Spleen (tissue), 11 donors: ENCODE data around the gene SLC1A2. TPM values are rescaled to one million over a fixed set of nuclear protein-coding genes. Genes with fewer than 3 reads are reported as not detected.
A peak's percentile ranks its signal among the peaks of the same experiment; 100 is the strongest.

Experiments
- DNase-seq: peaks from one replicate; pipeline ENCODE4 v3.0.0-alpha.2; 2020
- H3K27ac ChIP-seq, 8 donors: fragments of 200-600 bp; sonication (generic) in 7 of 8; 1 replicate in 4 of 8; 2 replicates in 4 of 8; pipeline versions ENCODE4 v1.5.0 to v1.8.0; 2016 to 2021; ENCODE audit warnings: inconsistent platforms in 4 of 8, mild to moderate bottlenecking in 4 of 8, moderate library complexity in 1 of 8
- H3K27me3 ChIP-seq, 7 donors: fragments of 200-600 bp; sonication (generic) in 6 of 7; replicated peaks in 1 of 7; 1 replicate in 4 of 7; 2 replicates in 3 of 7; pipeline versions ENCODE4 v1.5.0 to v1.8.0; 2016 to 2021; ENCODE audit warnings: inconsistent platforms in 3 of 7, mild to moderate bottlenecking in 1 of 7
- H3K36me3 ChIP-seq, 6 donors: fragments of 200-600 bp; sonication (generic) in 5 of 6; 1 replicate in 4 of 6; 2 replicates in 2 of 6; pipeline versions ENCODE4 v1.5.0 to v1.8.0; 2016 to 2021; ENCODE audit warnings: inconsistent platforms in 2 of 6
- H3K4me1 ChIP-seq, 6 donors: fragments of 200-600 bp; sonication (generic) in 5 of 6; 1 replicate in 3 of 6; 2 replicates in 3 of 6; pipeline versions ENCODE4 v1.5.0 to v1.8.0; 2016 to 2021; ENCODE audit warnings: inconsistent platforms in 3 of 6
- H3K4me3 ChIP-seq, 8 donors: fragments of 200-600 bp; sonication (generic) in 7 of 8; 1 replicate in 4 of 8; 2 replicates in 4 of 8; pipeline versions ENCODE4 v1.5.0 to v1.8.0; 2016 to 2021; ENCODE audit warnings: inconsistent platforms in 4 of 8, mild to moderate bottlenecking in 4 of 8, moderate library complexity in 2 of 8
- H3K9me3 ChIP-seq, 8 donors: fragments of 200-600 bp; sonication (generic) in 7 of 8; 1 replicate in 4 of 8; 2 replicates in 4 of 8; pipeline versions ENCODE4 v1.5.0 to v1.8.0; 2016 to 2021; ENCODE audit warnings: inconsistent platforms in 4 of 8
- POLR2A ChIP-seq, 3 donors: fragments of 450-650 bp; IDR thresholded peaks; one replicate each; pipeline ENCODE4 v1.5.1; 2017; ENCODE audit warnings: antibody characterized with exemption in 3 of 3, mild to moderate bottlenecking in 1 of 3
- POLR2AphosphoS5 ChIP-seq, 3 donors: sonication (generic); formaldehyde crosslinking; IDR thresholded peaks; one replicate each; pipeline ENCODE4 v1.5.1; 2017; ENCODE audit warnings: antibody characterized with exemption in 3 of 3
- WGBS, 5 donors: extraction: QIAGEN DNeasy Blood & Tissue Kit in 3 of 5; methylation state at CpG; one replicate each; pipeline versions ENCODE4 v1.1.5 to v1.1.7; 2013 to 2018; 5-methylcytosine and 5-hydroxymethylcytosine counted together
- intact Hi-C: fragments of 100-400 bp; cut with DNase I; formaldehyde crosslinking; loops from one replicate; pipeline ENCODE4 v1.15.0; 2023; ENCODE audit warnings: low total_unique reads
- polyA plus RNA-seq, 3 donors: library from polyadenylated mRNA; stranded (reverse); fragments of 200-250 nt; gene quantifications; one replicate each; pipeline ENCODE4 v1.2.1, GENCODE V29; 2013
- total RNA-seq, 7 donors: library from RNA; depleted of rRNA in 3 of 7; stranded (reverse); fragments of >200 nt in 3 of 7; fragmentation: NEBNext Ultra II Directional in 4 of 7; extraction: Animal tissue kit (Norgen Biotek cat#: 25700) in 4 of 7; gene quantifications; one replicate each; pipeline versions ENCODE4 v1.1.0 to v1.2.1, GENCODE V29; 2016 to 2021
- TF ChIP-seq, protein P1 (sequence below), 11 experiments: fragments of 200-600 bp in 7 of 11; fragments of 450-650 bp in 4 of 11; sonication (generic) in 4 of 11; IDR thresholded peaks in 8 of 11; conservative IDR thresholded peaks in 3 of 11; 1 replicate in 7 of 11; 2 replicates in 4 of 11; pipeline versions ENCODE4 v1.4.0 to v1.8.0; 2016 to 2021; ENCODE audit warnings: antibody characterized with exemption in 11 of 11, inconsistent platforms in 4 of 11, mild to moderate bottlenecking in 1 of 11
- donor health status: healthy with polysubstance abuse.
- donor health status: DM: no; HTN: no; CAD: no; lungs with moderate emphysema.
- donor health status: DM: no; HTN: no; CAD: no.
- donor health status: Bipolar disorder and iron deficiency.
- donor health status: healthy.
- donor health status: DM: no; HTN: no; CAD: no.
- donor health status: DM: yes; HTN: yes; CAD: no.

The SLC1A2 gene
- total and polyA plus RNA-seq, 10 donors: 0.26 to 3.8 (median 0.93) TPM

- no peak overlapping the region for H3K4me3 ChIP-seq
- no peak for DNase-seq
- WGBS, 5 donors: 72 to 80% (median 73%) methylated on average over 6 of the region's 6 CpGs
- no peak for TF ChIP-seq POLR2A (IDR thresholded peaks at IDR 0.05)
- TF ChIP-seq POLR2AphosphoS5 (IDR thresholded peaks at IDR 0.05): no peak
- TF ChIP-seq, protein P1, sequence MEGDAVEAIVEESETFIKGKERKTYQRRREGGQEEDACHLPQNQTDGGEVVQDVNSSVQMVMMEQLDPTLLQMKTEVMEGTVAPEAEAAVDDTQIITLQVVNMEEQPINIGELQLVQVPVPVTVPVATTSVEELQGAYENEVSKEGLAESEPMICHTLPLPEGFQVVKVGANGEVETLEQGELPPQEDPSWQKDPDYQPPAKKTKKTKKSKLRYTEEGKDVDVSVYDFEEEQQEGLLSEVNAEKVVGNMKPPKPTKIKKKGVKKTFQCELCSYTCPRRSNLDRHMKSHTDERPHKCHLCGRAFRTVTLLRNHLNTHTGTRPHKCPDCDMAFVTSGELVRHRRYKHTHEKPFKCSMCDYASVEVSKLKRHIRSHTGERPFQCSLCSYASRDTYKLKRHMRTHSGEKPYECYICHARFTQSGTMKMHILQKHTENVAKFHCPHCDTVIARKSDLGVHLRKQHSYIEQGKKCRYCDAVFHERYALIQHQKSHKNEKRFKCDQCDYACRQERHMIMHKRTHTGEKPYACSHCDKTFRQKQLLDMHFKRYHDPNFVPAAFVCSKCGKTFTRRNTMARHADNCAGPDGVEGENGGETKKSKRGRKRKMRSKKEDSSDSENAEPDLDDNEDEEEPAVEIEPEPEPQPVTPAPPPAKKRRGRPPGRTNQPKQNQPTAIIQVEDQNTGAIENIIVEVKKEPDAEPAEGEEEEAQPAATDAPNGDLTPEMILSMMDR (IDR thresholded peaks at IDR 0.05 in 8 of 11, conservative IDR thresholded peaks at IDR 0.05 in 3 of 11): no peak
- no peak overlapping the region for H3K27ac ChIP-seq
- intact Hi-C loops: loop anchor here (5.0 to 10.0 kb wide), 3 partner anchors 395 to 808 kb away; no protein-coding TSS in a partner anchor
- H3K9me3 ChIP-seq: peaks cover 0 to 3% (median 0%) of the 10 kb centered on the region in 8 donors
- no peaks in the 10 kb centered on the region for H3K36me3 ChIP-seq
- peaks cover 0 to 7% (median 0%) of the 10 kb centered on the region in 7 donors for H3K27me3 ChIP-seq
- H3K4me1 ChIP-seq: peaks cover 4 to 20% (median 16%) of the 10 kb centered on the region in 6 donors
These were observed 29.4 kb downstream of the SLC1A2 start for GRCh38 chr11:35389897-35390465.

GRCh38 chr11:35389112-35389511 lies 30.2 kb downstream of the SLC1A2 start:
- 43 to 64% (median 56%) methylated on average over 1 of the region's 1 CpG for WGBS, 5 donors
- no peak for DNase-seq
- H3K36me3 ChIP-seq: no peaks in the 10 kb centered on the region
- H3K4me3 ChIP-seq: no peak overlapping the region
- no peak overlapping the region for H3K27ac ChIP-seq
- peaks cover 4 to 20% (median 16%) of the 10 kb centered on the region in 6 donors for H3K4me1 ChIP-seq
- intact Hi-C loops: loop anchor here (10.0 kb wide), 1 partner anchor 394 kb away; no protein-coding TSS in a partner anchor
- peaks cover 0 to 7% (median 0%) of the 10 kb centered on the region in 7 donors for H3K27me3 ChIP-seq
- peaks cover 0 to 4% (median 0%) of the 10 kb centered on the region in 8 donors for H3K9me3 ChIP-seq
- TF ChIP-seq POLR2AphosphoS5 (IDR thresholded peaks at IDR 0.05) (no peak), POLR2A (IDR thresholded peaks at IDR 0.05) (no peak)
- TF ChIP-seq, protein P1 (IDR thresholded peaks at IDR 0.05 in 8 of 11, conservative IDR thresholded peaks at IDR 0.05 in 3 of 11): no peak

- H3K27ac ChIP-seq: no peak overlapping the region
- WGBS, 5 donors: 87 to 93% (median 91%) methylated on average over 5 of the region's 5 CpGs
- TF ChIP-seq POLR2A (IDR thresholded peaks at IDR 0.05): no peak
These were observed 31.3 kb downstream of the SLC1A2 start for GRCh38 chr11:35388061-35388460.

DNA sequence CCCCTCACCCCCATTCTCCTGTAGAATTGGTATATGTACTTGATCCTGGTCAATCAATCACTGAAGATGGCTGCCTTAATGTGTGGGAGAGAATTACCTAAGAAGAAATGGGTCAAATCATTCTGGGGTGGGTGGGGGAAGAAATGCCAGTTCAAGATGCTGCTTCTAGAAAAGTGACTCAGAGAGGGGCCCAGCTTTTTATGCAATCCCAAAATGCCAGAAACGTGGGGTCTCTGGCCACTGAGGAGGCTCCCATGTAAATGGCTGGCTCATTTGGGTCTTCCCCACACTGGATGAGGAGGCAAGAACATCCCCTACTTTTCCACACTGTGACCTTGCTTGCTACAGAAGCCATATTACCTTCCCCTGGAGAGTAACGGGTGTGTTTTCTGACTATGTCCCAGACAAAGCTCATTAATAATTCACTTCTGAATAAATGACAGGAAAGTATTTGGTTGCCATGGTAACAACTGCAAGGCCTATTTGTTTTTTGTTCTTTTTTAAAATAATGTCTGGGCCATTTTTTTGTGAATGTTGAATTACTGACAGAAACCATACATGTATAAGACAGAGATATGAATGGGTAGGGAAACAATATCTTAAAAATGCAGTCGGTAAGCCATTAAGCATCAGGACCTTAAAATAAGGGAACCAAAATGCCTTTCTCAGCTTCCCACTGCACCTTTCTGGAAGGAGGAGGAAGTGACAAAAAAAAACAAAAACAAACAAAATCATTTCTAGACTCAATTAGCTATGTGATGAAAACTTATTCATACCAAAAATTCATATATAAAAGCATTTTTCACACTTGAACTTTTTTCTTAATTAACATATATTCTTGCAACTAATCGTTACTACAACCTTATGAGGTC lies 32.0 kb downstream of the SLC1A2 start:
- H3K36me3 ChIP-seq: no peaks in the 10 kb centered on the region
- no peak for TF ChIP-seq POLR2AphosphoS5 (IDR thresholded peaks at IDR 0.05)
- TF ChIP-seq, protein P1 (IDR thresholded peaks at IDR 0.05 in 8 of 11, conservative IDR thresholded peaks at IDR 0.05 in 3 of 11): peak in 1 of 11 experiments; percentile 19
- no peak overlapping the region for H3K4me3 ChIP-seq
- H3K9me3 ChIP-seq: peaks cover 0 to 4% (median 0%) of the 10 kb centered on the region in 8 donors
- H3K27ac ChIP-seq: no peak overlapping the region
- WGBS, 5 donors: 48 to 75% (median 61%) methylated on average over 4 of the region's 4 CpGs
- intact Hi-C loops: loop anchor here (10.0 kb wide), 1 partner anchor 393 kb away; no protein-coding TSS in a partner anchor
- no peak for DNase-seq
- peaks cover 4 to 18% (median 14%) of the 10 kb centered on the region in 6 donors for H3K4me1 ChIP-seq
- H3K27me3 ChIP-seq: no peaks in the 10 kb centered on the region

More at GRCh38 chr11:35388061-35388460, 31.3 kb downstream of the SLC1A2 start:
- H3K36me3 ChIP-seq: no peaks in the 10 kb centered on the region
- no peak for DNase-seq
- peaks cover 4 to 20% (median 16%) of the 10 kb centered on the region in 6 donors for H3K4me1 ChIP-seq
- H3K27me3 ChIP-seq: peaks cover 0 to 6% (median 0%) of the 10 kb centered on the region in 7 donors
- no peak overlapping the region for H3K4me3 ChIP-seq
- intact Hi-C loops: loop anchor here (10.0 kb wide), 1 partner anchor 393 kb away; no protein-coding TSS in a partner anchor
- peaks cover 0 to 4% (median 0%) of the 10 kb centered on the region in 8 donors for H3K9me3 ChIP-seq
